ENCODE data around the gene PRR20G.

GRCh38 chr3:127266186-127266585 is 21.7 kb downstream of the PRR20G start:
- TF ChIP-seq CTCF (IDR thresholded peaks at IDR 0.05; ENCODE audit: control extremely low read depth in 1 of 3, insufficient read depth in 1 of 3, low read depth in 1 of 3, low read length in 3 of 3) (no peak), TEAD4 (IDR thresholded peaks at IDR 0.05; ENCODE audit: low read depth, low read length) (no peak), POLR2A (IDR thresholded peaks at IDR 0.05; ENCODE audit: control extremely low read depth in 1 of 2, low read depth in 2 of 2, low read length in 2 of 2) (no peak), EP300 (IDR thresholded peaks at IDR 0.05; ENCODE audit: borderline replicate concordance in 1 of 2, low read depth in 2 of 2, low read length in 2 of 2) (no peak), RAD21 (IDR thresholded peaks at IDR 0.05 in 1 of 2, conservative IDR thresholded peaks at IDR 0.05 in 1 of 2; ENCODE audit: low read depth in 2 of 2, low read length in 2 of 2) (no peak), EGR1 (IDR thresholded peaks at IDR 0.05; ENCODE audit: borderline replicate concordance, low read depth, low read length) (no peak), MAX (IDR thresholded peaks at IDR 0.05) (no peak), MAFK (IDR thresholded peaks at IDR 0.05; ENCODE audit: low read depth, low read length) (no peak), SP2 (IDR thresholded peaks at IDR 0.05; ENCODE audit: low read length) (no peak), GTF2F1 (IDR thresholded peaks at IDR 0.05; ENCODE audit: borderline replicate concordance, low read depth, low read length) (no peak), ZNF274 (IDR thresholded peaks at IDR 0.05; ENCODE audit: borderline replicate concordance, extremely low read depth, low read length) (no peak)
